Activated T-cell treated with anti-CD3 and anti-CD28 coated beads, Interleukin-2, amount 50 U/mL, for 72 hours (primary cell): ENCODE results near the gene DENND6B. TPM values are rescaled to one million over a fixed set of nuclear protein-coding genes. Genes with fewer than 3 reads are reported as not detected.
A peak's percentile ranks its signal among the peaks of the same experiment; 100 is the strongest.

Experiments used
- ATAC-seq, 2 donors: fragments of 150-1000 bp; cut with Tn5 transposase; replicated peaks in 1 of 2; 2 replicates each; pipeline ENCODE4 v1.10.0; 2021; ENCODE audit warnings: moderate library complexity in 2 of 2, mild to moderate bottlenecking in 1 of 2
- DNase-seq, 2 donors: peaks; one replicate each; pipeline ENCODE4 v3.0.0; 2021 to 2022; ENCODE audit warnings: mixed read lengths in 1 of 2
- H3K27ac Mint-ChIP-seq: one replicate; pipeline ENCODE4 v1.8.0; 2022; ENCODE audit warnings: mild to moderate bottlenecking, moderate library complexity, mixed read lengths
- H3K27me3 Mint-ChIP-seq: one replicate; pipeline ENCODE4 v1.8.0; 2022; ENCODE audit warnings: low read depth, mixed read lengths
- H3K36me3 Mint-ChIP-seq, 2 donors: one replicate each; pipeline ENCODE4 v1.8.0; 2022; ENCODE audit warnings: mixed read lengths in 2 of 2, mild to moderate bottlenecking in 1 of 2; ENCODE audit not compliant: insufficient read depth in 2 of 2
- H3K4me1 Mint-ChIP-seq: one replicate; pipeline ENCODE4 v1.8.0; 2022; ENCODE audit warnings: low read depth, mixed read lengths
- H3K4me3 Mint-ChIP-seq, 2 donors: one replicate each; pipeline ENCODE4 v1.8.0; 2022; ENCODE audit warnings: mild to moderate bottlenecking in 2 of 2, mixed read lengths in 2 of 2, moderate library complexity in 2 of 2
- H3K9me3 Mint-ChIP-seq, 2 donors: one replicate each; pipeline ENCODE4 v1.8.0; 2022; ENCODE audit warnings: mixed read lengths in 2 of 2
- total RNA-seq, 2 donors: library from RNA; stranded (reverse); gene quantifications; one replicate each; pipeline ENCODE4 v1.2.3, GENCODE V29; 2022

The DENND6B gene
- total RNA-seq, 2 donors from 2014 or later, result 6.4 to 8.5 TPM

DNA sequence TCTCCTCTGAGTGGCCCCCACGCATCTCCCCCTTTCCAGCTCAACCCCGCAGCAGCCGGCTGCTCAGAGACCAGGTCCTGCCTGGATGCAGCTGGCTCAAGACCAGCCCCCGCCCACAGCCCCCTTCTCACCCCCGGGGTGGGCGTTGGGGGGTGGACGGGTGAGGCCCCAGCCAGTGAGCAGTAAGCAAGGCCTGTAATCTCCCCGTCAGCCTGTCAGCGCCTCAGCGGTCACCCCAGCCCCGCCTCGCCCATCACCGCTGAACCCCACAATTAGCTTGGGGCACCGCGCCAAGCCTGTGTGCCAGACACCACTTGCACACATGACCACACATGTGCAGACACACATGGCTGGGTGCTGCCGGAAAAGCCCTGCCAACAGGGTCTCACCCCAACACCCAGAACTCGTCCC, 25.2 kb downstream of the DENND6B start:
- no peak for DNase-seq
- no peak for ATAC-seq
- H3K9me3 Mint-ChIP-seq, result no peaks in the 10 kb centered on the region
- no peak overlapping the region for H3K4me3 Mint-ChIP-seq
- H3K36me3 Mint-ChIP-seq, result no peaks in the 10 kb centered on the region
- H3K27me3 Mint-ChIP-seq, result peaks cover 6% of the 10 kb centered on the region
- no peak overlapping the region for H3K27ac Mint-ChIP-seq
- H3K4me1 Mint-ChIP-seq, result peaks cover 7% of the 10 kb centered on the region

DNA sequence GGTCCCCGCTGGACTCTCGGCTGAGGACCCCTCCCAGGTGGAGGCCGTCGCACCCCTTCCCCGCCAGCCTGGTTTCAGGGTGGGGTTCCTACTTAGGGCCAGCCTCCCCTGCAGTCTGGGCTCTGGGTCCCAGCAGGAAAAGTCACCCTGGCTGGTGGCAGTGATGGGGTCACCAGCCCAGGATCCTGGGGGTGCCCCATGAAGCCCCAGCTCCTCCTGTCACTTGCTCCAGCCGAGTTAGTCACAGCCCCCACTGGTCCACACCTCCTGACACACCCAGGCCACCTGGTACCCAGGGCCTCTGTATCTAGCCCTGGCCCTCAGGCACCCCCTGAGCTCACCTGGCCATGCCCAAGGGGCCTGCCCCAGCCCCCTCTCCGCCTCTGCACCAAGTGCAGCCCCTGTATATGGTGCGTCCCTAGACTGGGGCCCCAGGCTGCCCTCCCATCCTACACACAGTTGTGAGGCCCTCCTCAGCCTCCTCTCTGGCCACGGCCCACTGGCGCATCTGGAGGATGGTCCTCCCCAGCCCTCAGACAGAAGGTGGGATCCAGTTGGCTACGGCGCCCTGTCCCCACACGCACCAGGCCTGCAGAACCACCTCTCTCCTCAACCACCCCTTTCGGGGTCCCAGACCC, 26.1 kb downstream of the DENND6B start:
- ATAC-seq (no peak), DNase-seq (no peak)
- H3K27me3 Mint-ChIP-seq, result no peaks in the 10 kb centered on the region
- H3K4me1 Mint-ChIP-seq, result peaks cover under 1% of the 10 kb centered on the region
- H3K27ac Mint-ChIP-seq, result no peak overlapping the region
- no peaks in the 10 kb centered on the region for H3K9me3 Mint-ChIP-seq
- H3K4me3 Mint-ChIP-seq, result no peak overlapping the region
- no peaks in the 10 kb centered on the region for H3K36me3 Mint-ChIP-seq

DNA sequence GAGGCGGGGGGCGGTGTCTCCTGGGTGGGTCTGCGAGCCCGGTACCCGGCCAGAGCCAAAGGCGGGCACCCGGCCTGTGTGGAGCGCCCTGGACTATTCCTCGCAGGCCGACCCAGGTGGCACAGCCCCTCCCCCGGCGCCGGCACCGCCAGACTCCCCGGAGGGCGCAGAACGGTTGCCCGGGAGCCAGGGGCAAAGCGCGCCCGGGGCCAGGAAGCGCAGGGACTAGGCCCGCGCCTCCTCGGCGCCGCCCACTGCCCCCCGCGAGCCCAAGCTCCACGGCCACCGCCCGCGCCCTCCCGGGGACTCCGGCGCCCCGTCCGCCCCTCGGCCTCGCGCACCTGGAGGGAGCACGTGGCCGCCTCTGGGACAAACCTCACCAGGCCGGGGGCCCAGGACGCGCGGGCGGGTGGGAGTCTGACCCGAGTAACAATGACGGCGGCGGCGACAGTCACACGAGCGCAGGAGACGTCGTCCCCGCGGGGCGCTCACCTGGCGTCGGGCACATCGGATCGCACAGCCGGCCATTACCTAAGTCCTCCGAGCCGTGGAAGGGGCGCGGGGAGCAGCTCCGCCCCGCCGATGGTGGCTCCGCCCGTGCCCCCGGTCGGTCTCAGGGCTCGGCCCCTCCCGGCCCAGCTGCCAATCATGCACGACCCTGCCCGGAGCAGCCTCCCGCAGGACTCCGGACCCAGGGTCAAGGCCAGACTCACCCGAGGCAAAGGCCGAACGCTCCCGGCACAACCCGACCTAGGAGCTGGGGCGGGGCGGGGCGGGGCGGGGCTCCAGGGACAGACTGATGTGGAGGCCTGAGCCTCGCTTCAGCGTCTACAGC, 26.8 kb downstream of the DENND6B start:
- DNase-seq (no peak), ATAC-seq (peak in 1 of 2 donors; percentile 16)
- H3K27ac Mint-ChIP-seq, result no peak overlapping the region
- H3K36me3 Mint-ChIP-seq, result no peaks in the 10 kb centered on the region
- no peaks in the 10 kb centered on the region for H3K4me1 Mint-ChIP-seq
- no peaks in the 10 kb centered on the region for H3K9me3 Mint-ChIP-seq
- no peak overlapping the region for H3K4me3 Mint-ChIP-seq
- no peaks in the 10 kb centered on the region for H3K27me3 Mint-ChIP-seq

DNA sequence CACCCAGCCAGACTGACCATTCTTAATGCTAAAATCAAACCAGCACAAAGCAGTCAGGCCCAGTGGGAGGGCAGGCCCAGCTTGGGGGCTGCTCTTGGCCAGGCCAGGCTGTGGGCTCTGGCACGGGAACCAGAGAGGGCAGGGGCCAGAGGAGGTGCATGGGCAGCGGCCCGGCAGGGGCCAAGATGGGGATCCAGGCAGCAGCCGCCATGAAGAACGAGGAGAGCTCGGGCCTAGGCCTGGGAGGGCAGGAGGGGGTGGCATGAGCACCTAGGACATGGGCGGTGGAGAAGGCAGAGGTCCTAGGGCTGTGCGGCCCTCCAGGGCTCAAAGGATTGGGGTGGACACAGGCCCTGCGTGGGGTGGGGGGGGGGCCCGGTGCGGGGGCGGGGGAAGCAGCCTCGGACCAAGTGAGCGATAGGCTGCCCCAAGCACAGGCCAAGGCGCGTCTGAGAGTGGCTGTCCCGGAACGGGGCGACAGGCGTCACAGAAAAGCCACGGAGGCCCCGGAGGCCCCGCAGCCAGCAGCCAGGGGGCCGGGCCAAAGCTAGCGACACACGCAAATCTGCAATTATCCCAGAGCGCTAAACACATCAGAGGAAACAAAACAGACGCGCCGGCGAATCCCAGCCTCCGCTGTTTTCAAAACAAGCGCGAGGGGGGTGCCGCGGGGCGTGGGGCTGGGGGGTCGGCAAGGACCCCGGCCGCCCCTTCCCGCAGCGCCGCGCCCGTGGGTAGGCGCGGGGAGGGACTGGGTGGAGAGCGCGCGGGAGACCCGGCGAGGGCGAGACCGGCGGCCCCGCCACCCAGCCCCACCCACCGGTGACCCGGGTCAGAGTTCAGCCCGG, 27.7 kb downstream of the DENND6B start:
- H3K9me3 Mint-ChIP-seq, result no peaks in the 10 kb centered on the region
- H3K4me1 Mint-ChIP-seq, result no peaks in the 10 kb centered on the region
- H3K27me3 Mint-ChIP-seq, result no peaks in the 10 kb centered on the region
- peak overlapping the region in 1 of 2 donors; percentile 57 for H3K4me3 Mint-ChIP-seq
- ATAC-seq, result no peak
- no peak for DNase-seq
- no peak overlapping the region for H3K27ac Mint-ChIP-seq
- no peaks in the 10 kb centered on the region for H3K36me3 Mint-ChIP-seq

DNA sequence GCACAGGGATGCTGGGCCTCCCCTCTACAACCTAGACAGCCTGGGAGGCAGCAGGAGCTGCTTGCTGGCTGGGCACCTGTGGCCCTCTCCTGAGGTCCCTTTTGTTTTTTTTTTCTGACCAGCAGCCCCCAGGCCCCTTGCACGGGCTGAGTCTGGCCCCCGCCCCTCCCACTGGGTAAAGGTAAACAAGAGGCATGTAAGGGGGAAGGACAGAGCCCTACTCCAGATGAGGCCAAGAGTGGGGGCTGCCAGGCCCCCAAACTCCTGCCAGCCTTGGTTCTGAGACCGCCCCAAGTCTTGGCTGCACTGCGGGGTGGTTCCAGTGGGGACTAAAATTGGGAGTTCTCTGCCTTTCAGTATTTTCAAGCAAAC, 28.6 kb downstream of the DENND6B start:
- Mint-ChIP-seq H3K4me3 (no peak overlapping the region), H3K9me3 (no peaks in the 10 kb centered on the region), H3K4me1 (no peaks in the 10 kb centered on the region), H3K36me3 (no peaks in the 10 kb centered on the region), H3K27me3 (no peaks in the 10 kb centered on the region), H3K27ac (no peak overlapping the region)
- DNase-seq (no peak), ATAC-seq (no peak)

DNA sequence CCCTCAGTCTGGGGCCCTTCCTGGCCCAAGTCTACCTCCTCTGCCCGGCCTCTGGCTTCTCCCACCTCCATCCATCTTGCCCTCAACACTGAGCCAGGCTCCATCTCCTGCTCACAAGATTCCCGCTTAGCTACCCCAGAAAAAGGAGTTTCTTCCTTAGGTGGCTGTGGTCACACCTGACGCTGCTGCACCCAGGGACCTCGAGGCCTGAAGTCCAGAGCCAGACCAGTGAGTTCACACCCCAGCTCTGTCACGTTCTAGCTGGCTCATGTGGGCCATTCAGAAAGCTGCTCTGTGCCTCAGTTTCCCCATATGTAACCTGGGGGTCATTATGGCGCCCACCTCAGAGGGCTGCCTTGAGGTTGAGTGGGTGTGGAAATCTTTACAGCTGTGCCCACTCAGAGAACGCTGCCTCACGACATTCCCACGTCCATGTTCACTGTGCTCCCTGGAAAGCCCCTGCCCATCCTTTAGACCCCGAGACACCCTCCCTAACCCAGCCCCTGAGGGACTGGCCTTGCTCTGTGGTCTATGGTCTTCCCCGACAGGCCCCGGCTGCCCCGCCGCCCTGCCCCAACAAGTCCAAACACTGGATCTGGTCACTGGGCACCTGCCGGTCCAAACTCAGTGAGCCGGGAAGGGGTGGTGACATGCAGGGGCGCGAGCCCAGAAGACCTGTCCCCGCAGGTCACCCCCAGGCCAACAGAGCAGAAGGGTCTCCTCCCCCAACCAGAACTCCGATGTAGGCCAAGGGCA, 29.1 kb downstream of the DENND6B start:
- peaks cover 4% of the 10 kb centered on the region for H3K27me3 Mint-ChIP-seq
- H3K36me3 Mint-ChIP-seq, result no peaks in the 10 kb centered on the region
- no peak overlapping the region for H3K4me3 Mint-ChIP-seq
- peaks cover 3% of the 10 kb centered on the region for H3K4me1 Mint-ChIP-seq
- no peak for ATAC-seq
- no peaks in the 10 kb centered on the region for H3K9me3 Mint-ChIP-seq
- no peak overlapping the region for H3K27ac Mint-ChIP-seq
- no peak for DNase-seq

DNA sequence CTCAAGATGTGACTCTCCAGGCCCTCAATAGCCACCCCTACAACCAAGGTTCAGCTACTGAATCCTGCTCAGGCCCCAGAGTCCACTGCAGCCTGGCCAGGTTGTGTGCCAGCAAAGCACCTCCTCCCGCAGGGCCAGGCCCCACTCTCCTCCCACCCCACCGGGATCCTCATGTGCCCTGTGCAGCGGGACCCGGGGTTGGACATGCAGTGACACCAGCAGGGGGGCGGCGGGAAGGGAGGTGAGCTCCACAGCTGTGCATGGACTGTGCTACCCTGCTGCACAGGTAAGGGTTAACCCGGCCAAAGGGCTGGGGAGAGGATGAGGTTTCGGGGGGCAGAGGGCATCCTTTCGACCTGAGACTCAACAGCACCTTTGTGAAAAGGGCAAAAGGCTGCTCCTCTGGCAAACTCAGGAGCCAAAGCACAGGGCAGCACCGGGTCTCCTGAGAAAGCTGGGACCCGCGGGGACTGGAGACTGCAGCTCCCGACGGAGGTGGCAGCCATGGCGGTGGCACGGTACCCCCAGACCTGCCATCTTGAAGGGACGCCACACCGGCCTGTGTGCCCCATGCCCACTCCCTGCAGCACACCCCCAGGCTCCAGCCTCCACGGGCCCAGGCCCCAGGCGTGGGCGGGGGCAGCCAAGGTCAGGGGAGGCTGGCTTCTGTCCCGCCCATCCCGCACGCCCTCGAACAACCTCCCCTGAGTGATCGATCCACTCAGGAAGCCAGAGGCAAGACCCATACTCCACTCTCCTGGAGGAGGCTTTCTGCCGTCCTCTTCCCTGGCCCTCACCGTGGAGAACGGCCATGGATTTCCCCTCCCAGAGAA, 29.9 kb downstream of the DENND6B start:
- H3K27ac Mint-ChIP-seq, result no peak overlapping the region
- ATAC-seq (no peak), DNase-seq (no peak)
- peaks cover 12% of the 10 kb centered on the region for H3K27me3 Mint-ChIP-seq
- H3K4me3 Mint-ChIP-seq, result no peak overlapping the region
- H3K9me3 Mint-ChIP-seq, result no peaks in the 10 kb centered on the region
- H3K36me3 Mint-ChIP-seq, result no peaks in the 10 kb centered on the region
- peaks cover 8% of the 10 kb centered on the region for H3K4me1 Mint-ChIP-seq

DNA sequence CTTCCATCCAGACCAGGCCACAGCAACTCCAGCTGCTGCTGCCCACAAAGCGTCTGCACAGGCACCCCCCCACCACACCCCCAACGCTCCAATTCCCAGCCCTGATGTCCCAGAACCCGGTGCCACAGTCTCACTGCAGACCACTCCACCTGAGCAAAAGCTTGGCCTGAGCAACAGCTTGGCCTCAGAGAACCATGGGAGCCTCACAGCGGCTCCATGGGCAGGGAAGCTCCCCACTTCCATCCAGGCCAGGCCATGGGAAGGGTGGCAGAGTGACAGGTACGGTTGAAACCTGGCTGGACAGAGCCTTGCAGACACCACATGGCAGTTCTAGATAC, 32.5 kb downstream of the DENND6B start:
- DNase-seq, result no peak
- no peak overlapping the region for H3K27ac Mint-ChIP-seq
- H3K4me3 Mint-ChIP-seq, result peak overlapping the region in 1 of 2 donors; percentile 33
- H3K36me3 Mint-ChIP-seq, result no peaks in the 10 kb centered on the region
- no peak for ATAC-seq
- no peaks in the 10 kb centered on the region for H3K9me3 Mint-ChIP-seq
- peaks cover 8% of the 10 kb centered on the region for H3K4me1 Mint-ChIP-seq
- peaks cover 22% of the 10 kb centered on the region for H3K27me3 Mint-ChIP-seq

DNA sequence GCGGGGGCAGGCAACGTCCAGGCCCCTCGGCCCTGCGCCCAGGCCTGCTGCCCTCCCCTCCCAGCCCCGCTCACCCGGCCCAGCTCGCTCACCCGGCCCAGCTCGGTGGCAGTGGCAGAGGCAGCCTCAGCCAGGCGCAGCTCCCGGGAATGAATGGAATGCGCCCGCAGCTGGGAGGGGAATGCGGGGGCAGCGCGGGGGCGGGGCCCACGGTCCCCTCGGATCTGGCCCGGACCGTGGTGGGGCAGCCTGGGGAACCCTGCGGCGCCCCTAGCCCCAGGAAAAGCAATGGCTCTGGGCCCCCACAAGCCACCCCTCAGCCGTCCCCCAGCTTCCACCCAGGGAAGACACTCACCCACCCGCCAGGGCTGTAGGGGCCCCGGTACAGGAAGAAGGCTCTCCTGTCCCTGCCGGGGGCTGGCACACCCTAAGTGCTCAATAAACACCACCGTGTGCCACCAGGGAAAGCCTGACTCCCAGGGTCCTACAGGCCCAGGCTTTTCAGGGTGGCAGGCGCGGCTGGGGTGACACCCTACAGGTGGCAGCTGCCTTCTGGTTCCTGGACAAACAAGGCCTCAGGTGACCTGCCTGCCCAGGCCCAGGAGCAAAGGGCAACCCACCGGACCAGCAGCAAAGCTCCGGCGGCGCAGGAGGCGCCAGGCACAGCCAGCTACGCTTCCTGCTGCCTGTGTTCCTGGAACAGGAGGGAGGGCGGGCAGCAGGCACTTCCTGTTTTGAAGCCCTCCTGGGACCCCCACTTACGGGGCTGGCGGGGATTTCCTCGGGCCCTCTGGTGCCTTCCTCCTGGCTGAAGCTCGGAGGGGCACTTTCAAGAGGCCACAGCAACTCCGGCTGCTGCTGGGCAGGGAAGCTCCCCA, 33.1 kb downstream of the DENND6B start:
- no peak overlapping the region for H3K27ac Mint-ChIP-seq
- no peaks in the 10 kb centered on the region for H3K36me3 Mint-ChIP-seq
- ATAC-seq (peak; percentile 38 to 42), DNase-seq (no peak)
- H3K4me3 Mint-ChIP-seq, result peak overlapping the region in 1 of 2 donors; percentile 33
- peaks cover 22% of the 10 kb centered on the region for H3K27me3 Mint-ChIP-seq
- H3K9me3 Mint-ChIP-seq, result no peaks in the 10 kb centered on the region
- peaks cover 8% of the 10 kb centered on the region for H3K4me1 Mint-ChIP-seq

DNA sequence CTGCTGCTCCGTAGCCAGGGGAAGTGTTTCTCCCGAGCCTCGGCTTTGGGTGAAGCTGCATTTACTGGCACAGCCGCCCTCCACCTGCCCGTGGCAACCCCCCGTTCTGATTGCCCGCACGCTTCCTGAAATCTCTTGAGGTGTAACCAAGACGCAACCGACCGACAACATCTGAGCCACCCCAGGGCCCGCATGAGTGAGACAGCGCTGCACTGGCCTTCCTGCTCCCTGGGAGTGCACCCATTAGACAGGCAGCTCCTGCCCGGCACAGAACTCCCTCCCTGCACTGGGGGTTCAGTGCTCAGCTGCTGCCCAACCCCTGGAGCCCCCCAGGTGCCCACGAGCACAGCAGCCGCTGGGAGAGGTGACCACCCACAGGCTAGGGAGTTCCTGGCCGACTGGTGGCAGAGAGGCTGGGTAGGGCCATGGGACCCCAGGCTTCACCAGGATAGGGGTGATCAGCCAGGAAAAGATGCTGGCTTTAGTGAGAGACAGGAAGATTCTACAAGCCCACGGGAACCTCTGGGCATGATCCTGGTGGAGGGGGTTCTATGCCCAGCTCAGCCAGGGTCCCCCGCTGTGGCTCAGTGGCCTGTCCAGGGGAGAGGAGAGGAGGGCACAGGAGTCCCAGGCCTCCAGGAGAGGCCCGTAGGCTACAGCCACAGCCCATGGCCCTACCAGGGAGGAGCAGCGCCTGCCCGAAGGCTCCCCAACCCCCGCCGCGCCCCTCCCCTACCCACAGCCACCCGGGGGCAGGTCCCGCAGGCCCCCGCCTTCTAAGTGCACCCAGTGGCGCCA, 34.0 kb downstream of the DENND6B start:
- H3K4me1 Mint-ChIP-seq, result peaks cover 8% of the 10 kb centered on the region
- no peaks in the 10 kb centered on the region for H3K36me3 Mint-ChIP-seq
- H3K27ac Mint-ChIP-seq, result peak overlapping the region; percentile 83
- H3K4me3 Mint-ChIP-seq, result peak overlapping the region; percentile 77 to 83
- H3K9me3 Mint-ChIP-seq, result no peaks in the 10 kb centered on the region
- ATAC-seq (peak; percentile 27 to 50), DNase-seq (no peak)
- peaks cover 22% of the 10 kb centered on the region for H3K27me3 Mint-ChIP-seq
